HCT116 (cell line): Measurements from ENCODE around the gene RGS19. TPM values are rescaled to one million over a fixed set of nuclear protein-coding genes. Genes with fewer than 3 reads are reported as not detected.

ENCODE experiments used
- ATAC-seq: fragments of 200-7000 bp; cut with Tn5 transposase; 2 replicates; pipeline ENCODE4 v1.9.1; 2020; ENCODE audit warnings: mild to moderate bottlenecking, moderate library complexity
- BruUV-seq: library from RNA; stranded (reverse); fragments of 400-500 nt; replicated peaks from 2 replicates; lab custom pipeline; 2021; lab: Mats Ljungman, UMichigan
- CTCF ChIA-PET: fragments of 300-600 bp; sonication (Branson Sonifier 250); formaldehyde crosslinking; loops from one replicate; lab custom pipeline; 2021; ENCODE audit warnings: antibody characterized with exemption; lab: Charles Lee
- POLR2A ChIA-PET: fragments of 300-600, 350-600 bp; sonication (Branson Sonifier 250); formaldehyde crosslinking; loops from one replicate; lab custom pipeline; 2021; ENCODE audit warnings: antibody characterized with exemption; lab: Charles Lee
- RAD21 ChIA-PET, 2 experiments: fragments of 300-600 bp; sonication (Branson Sonifier 250); formaldehyde crosslinking; loops; one replicate each; lab custom pipeline; 2023; ENCODE audit warnings: low total read pairs in 2 of 2; ENCODE audit not compliant: uncharacterized antibody in 2 of 2, unreplicated experiment in 2 of 2, low non-redundant PET in 1 of 2; lab: Charles Lee
- DNase-seq: peaks from one replicate; pipeline ENCODE4 v3.0.0-alpha.2; 2010; ENCODE audit warnings: low read depth, low spot score
- H2AFZ ChIP-seq: fragments of 200-600 bp; shearing (Covaris generic), sonication (generic); 2 replicates; pipeline ENCODE4 v1.6.1; 2017; ENCODE audit warnings: low read depth, mixed run types, mixed read lengths, antibody characterized with exemption, low read length; ENCODE audit not compliant: poor library complexity, severe bottlenecking
- H3K27ac ChIP-seq: 2 replicates; pipeline ENCODE4 v1.5.1; 2012; ENCODE audit warnings: low read depth, low read length
- H3K27me3 ChIP-seq: fragments of 200-600 bp; sonication (generic); 2 replicates; pipeline ENCODE4 v1.6.1; 2016; ENCODE audit warnings: mixed run types, low read length, mixed read lengths; ENCODE audit not compliant: insufficient read depth
- H3K36me3 ChIP-seq, 2 experiments: fragments of 200-500 bp in 1 of 2; fragments of 200-600 bp in 1 of 2; sonication (Bioruptor generic) in 1 of 2; sonication (generic) in 1 of 2; 2 replicates each; pipeline versions ENCODE4 v1.5.1 to v1.6.1; 2014 to 2016; ENCODE audit warnings: low read length in 2 of 2, inconsistent platforms in 1 of 2, mixed read lengths in 1 of 2, mixed run types in 1 of 2; ENCODE audit not compliant: insufficient read depth in 2 of 2, control insufficient read depth in 1 of 2
- H3K4me1 ChIP-seq, 2 experiments: fragments of 200-600 bp in 1 of 2; sonication (generic) in 1 of 2; 2 replicates each; pipeline versions ENCODE4 v1.5.1 to v1.6.1; 2012 to 2017; ENCODE audit warnings: low read length in 2 of 2, inconsistent platforms in 1 of 2, mild to moderate bottlenecking in 1 of 2, mixed read lengths in 1 of 2, mixed run types in 1 of 2, moderate library complexity in 1 of 2; ENCODE audit not compliant: insufficient read depth in 2 of 2, control insufficient read depth in 1 of 2
- H3K4me2 ChIP-seq: fragments of 200-600 bp; sonication (generic); 2 replicates; pipeline ENCODE4 v1.6.1; 2017; ENCODE audit warnings: mixed run types, low read length, mixed read lengths
- H3K4me3 ChIP-seq, 2 experiments: fragments of 200-600 bp in 1 of 2; sonication (generic) in 1 of 2; replicated peaks in 1 of 2; 2 replicates each; pipeline ENCODE4 v1.5.1; 2011 to 2016; ENCODE audit warnings: low read length in 2 of 2, control low read depth in 1 of 2, low read depth in 1 of 2, mild to moderate bottlenecking in 1 of 2, mixed read lengths in 1 of 2, mixed run types in 1 of 2
- H3K79me2 ChIP-seq: fragments of 200-600 bp; sonication (generic); 2 replicates; pipeline ENCODE4 v1.6.1; 2017; ENCODE audit warnings: mild to moderate bottlenecking, mixed run types, low read length, moderate library complexity, mixed read lengths; ENCODE audit not compliant: insufficient read depth
- H3K9ac ChIP-seq: fragments of 200-600 bp; sonication (generic); 2 replicates; pipeline ENCODE4 v1.6.1; 2016; ENCODE audit warnings: low read length, mixed read lengths
- H3K9me2 ChIP-seq: fragments of 200-600 bp; sonication (generic), shearing (Covaris generic); 2 replicates; pipeline ENCODE4 v1.6.1; 2017; ENCODE audit warnings: mixed run types, mild to moderate bottlenecking, moderate library complexity; ENCODE audit not compliant: insufficient read depth
- H3K9me3 ChIP-seq, 2 experiments: fragments of 200-500 bp in 1 of 2; fragments of 200-600 bp in 1 of 2; sonication (Bioruptor generic) in 1 of 2; sonication (generic) in 1 of 2; 2 replicates each; pipeline ENCODE4 v1.6.1; 2014 to 2017; ENCODE audit warnings: low read length in 2 of 2, mixed read lengths in 2 of 2, inconsistent platforms in 1 of 2, low read depth in 1 of 2, mild to moderate bottlenecking in 1 of 2, mixed run types in 1 of 2, moderate library complexity in 1 of 2; ENCODE audit not compliant: control insufficient read depth in 1 of 2, insufficient read depth in 1 of 2
- H4K20me1 ChIP-seq: fragments of 200-600 bp; sonication (generic), shearing (Covaris generic); 2 replicates; pipeline ENCODE4 v1.6.1; 2017; ENCODE audit warnings: mixed run types, mild to moderate bottlenecking, moderate library complexity; ENCODE audit not compliant: insufficient read depth
- ATF3 ChIP-seq: IDR thresholded peaks from 2 replicates; pipeline ENCODE4 v1.6.1; 2012
- CBX3 ChIP-seq: IDR thresholded peaks from 2 replicates; pipeline ENCODE4 v1.6.1; 2012; ENCODE audit warnings: low read depth
- CEBPB ChIP-seq: IDR thresholded peaks from 2 replicates; pipeline ENCODE4 v1.6.1; 2012; ENCODE audit warnings: low read depth
- EGR1 ChIP-seq: IDR thresholded peaks from 2 replicates; pipeline ENCODE4 v1.6.1; 2012; ENCODE audit warnings: low read depth
- ELF1 ChIP-seq: IDR thresholded peaks from 2 replicates; pipeline ENCODE4 v1.6.1; 2012; ENCODE audit warnings: low read depth, borderline replicate concordance
- EZH2 ChIP-seq: fragments of 200-600 bp; sonication (generic); IDR thresholded peaks from 2 replicates; pipeline ENCODE4 v1.6.1; 2017; ENCODE audit warnings: antibody characterized with exemption, mixed run types
- EZH2phosphoT487 ChIP-seq: fragments of 200-600 bp; IDR thresholded peaks from 2 replicates; pipeline ENCODE4 v1.6.1; 2018; ENCODE audit warnings: antibody characterized with exemption, borderline replicate concordance
- FOSL1 ChIP-seq: IDR thresholded peaks from 2 replicates; pipeline ENCODE4 v1.6.1; 2012; ENCODE audit warnings: low read depth
- JUND ChIP-seq: IDR thresholded peaks from 2 replicates; pipeline ENCODE4 v1.6.1; 2012
- MAX ChIP-seq: IDR thresholded peaks from 2 replicates; pipeline ENCODE4 v1.6.1; 2012
- RAD21 ChIP-seq: IDR thresholded peaks from 2 replicates; pipeline ENCODE4 v1.6.1; 2012; ENCODE audit warnings: low read depth, mild to moderate bottlenecking
- REST ChIP-seq: IDR thresholded peaks from 2 replicates; pipeline ENCODE4 v1.6.1; 2012; ENCODE audit warnings: low read depth
- SIN3A ChIP-seq: IDR thresholded peaks from 2 replicates; pipeline ENCODE4 v1.6.1; 2012; ENCODE audit warnings: low read depth
- SP1 ChIP-seq: IDR thresholded peaks from 2 replicates; pipeline ENCODE4 v1.6.1; 2012; ENCODE audit warnings: low read depth
- SRF ChIP-seq: IDR thresholded peaks from 2 replicates; pipeline ENCODE4 v1.6.1; 2012; ENCODE audit warnings: low read depth
- TCF7L2 ChIP-seq: IDR thresholded peaks from 2 replicates; pipeline ENCODE4 v1.7.0; 2011; ENCODE audit warnings: borderline replicate concordance, inconsistent platforms; ENCODE audit not compliant: insufficient read depth, insufficient read length; ENCODE audit errors: extremely low read depth
- ZFX ChIP-seq: fragments of 450-650 bp; IDR thresholded peaks from 2 replicates; pipeline ENCODE4 v1.6.1; 2017
- ZNF274 ChIP-seq: fragments of 200-500 bp; sonication (Bioruptor generic); IDR thresholded peaks from 2 replicates; pipeline ENCODE4 v1.6.1; 2014; ENCODE audit warnings: mild to moderate bottlenecking, low read depth, low read length, inconsistent platforms
- intact Hi-C: fragments of 100-400 bp; cut with micrococcal nuclease; formaldehyde crosslinking; loops from 2 replicates; pipeline ENCODE4 v1.10.0; 2022
- total RNA-seq: library from RNA; stranded (reverse); gene quantifications from one replicate; pipeline ENCODE4 v1.2.1, GENCODE V29; 2021; ENCODE audit not compliant: unreplicated experiment
- TF ChIP-seq, protein P1 (sequence below), 3 experiments: fragments of 200-600 bp in 1 of 3; sonication (generic) in 1 of 3; IDR thresholded peaks in 2 of 3; conservative IDR thresholded peaks in 1 of 3; 2 replicates each; pipeline ENCODE4 v1.5.1; 2012 to 2017; ENCODE audit warnings: low read depth in 2 of 3, low read length in 2 of 3, antibody characterized with exemption in 1 of 3, borderline replicate concordance in 1 of 3, control low read depth in 1 of 3, mild to moderate bottlenecking in 1 of 3, mixed read lengths in 1 of 3, mixed run types in 1 of 3, moderate library complexity in 1 of 3; ENCODE audit not compliant: insufficient read depth in 1 of 3
- TF ChIP-seq, protein P2 (sequence below): IDR thresholded peaks from 2 replicates; pipeline ENCODE4 v1.6.1; 2011; ENCODE audit warnings: mild to moderate bottlenecking, low read length, moderate library complexity; ENCODE audit not compliant: insufficient replicate concordance; ENCODE audit errors: extremely low read depth

Gene RGS19
- total RNA-seq, 1 experiment from 2014 or later = 21.4 TPM

DNA sequence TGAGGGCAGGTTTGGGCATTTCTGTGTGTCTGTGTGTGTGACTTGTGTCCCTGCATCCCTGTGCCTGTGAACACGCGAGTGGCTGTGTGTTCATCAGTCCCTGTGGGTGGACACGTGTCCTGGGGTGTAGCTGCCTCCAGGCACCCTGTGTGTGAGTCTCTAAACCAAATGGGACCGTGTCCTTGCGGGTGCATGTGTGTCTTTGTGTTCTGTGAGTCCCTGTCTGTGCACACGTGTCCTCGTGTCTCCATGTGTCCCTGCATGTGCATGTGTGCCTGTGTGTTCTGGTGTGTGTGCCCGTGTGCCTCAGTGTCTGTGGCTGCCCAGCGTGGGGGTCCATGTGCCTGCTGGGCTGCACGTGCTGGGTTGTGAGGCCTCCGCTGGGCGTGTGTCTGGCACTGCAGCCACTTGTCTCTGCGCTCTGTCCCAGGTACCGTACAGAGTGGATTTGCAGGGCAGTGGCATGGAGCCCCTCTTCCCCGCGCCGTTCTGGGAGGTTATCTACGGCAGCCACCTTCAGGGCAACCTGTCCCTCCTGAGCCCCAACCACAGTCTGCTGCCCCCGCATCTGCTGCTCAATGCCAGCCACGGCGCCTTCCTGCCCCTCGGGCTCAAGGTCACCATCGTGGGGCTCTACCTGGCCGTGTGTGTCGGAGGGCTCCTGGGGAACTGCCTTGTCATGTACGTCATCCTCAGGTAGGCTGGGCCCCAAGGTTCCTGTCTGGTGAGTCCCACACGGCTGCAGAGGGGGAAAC, 13.1 kb upstream of the RGS19 start:
- DNase-seq (no peak), ATAC-seq (peak; percentile 33; the same call in 1 of the 2 replicates)
- Histone ChIP-seq H3K9ac (no peak overlapping the region), H4K20me1 (no peaks in the 10 kb centered on the region), H3K36me3 (no peaks in the 10 kb centered on the region), H3K79me2 (no peaks in the 10 kb centered on the region), H3K27ac (no peak overlapping the region), H3K4me1 (no peaks in the 10 kb centered on the region), H3K27me3 (no peaks in the 10 kb centered on the region), H3K9me2 (no peaks in the 10 kb centered on the region), H3K4me3 (no peak overlapping the region), H3K9me3 (peaks cover 6% of the 10 kb centered on the region in 2 experiments; a peak in 2 of 4 replicates), H2AFZ (no peak overlapping the region), H3K4me2 (no peak overlapping the region)
- POLR2A ChIA-PET = no interaction called here
- intact Hi-C loops = no loop called here
- no TSS peak for BruUV-seq
- CTCF ChIA-PET = interaction anchor here (0.6 kb wide), 1 partner anchor 193 kb away, joined by 3 read pairs; no protein-coding TSS in a partner anchor
- no peak for TF ChIP-seq EZH2phosphoT487
- TF ChIP-seq RAD21 = no peak
- no peak for TF ChIP-seq TCF7L2
- TF ChIP-seq ELF1 = no peak
- TF ChIP-seq EZH2 = no peak
- no peak for TF ChIP-seq REST
- TF ChIP-seq MAX = no peak
- TF ChIP-seq CEBPB = no peak
- TF ChIP-seq SIN3A = no peak
- TF ChIP-seq, protein P1, sequence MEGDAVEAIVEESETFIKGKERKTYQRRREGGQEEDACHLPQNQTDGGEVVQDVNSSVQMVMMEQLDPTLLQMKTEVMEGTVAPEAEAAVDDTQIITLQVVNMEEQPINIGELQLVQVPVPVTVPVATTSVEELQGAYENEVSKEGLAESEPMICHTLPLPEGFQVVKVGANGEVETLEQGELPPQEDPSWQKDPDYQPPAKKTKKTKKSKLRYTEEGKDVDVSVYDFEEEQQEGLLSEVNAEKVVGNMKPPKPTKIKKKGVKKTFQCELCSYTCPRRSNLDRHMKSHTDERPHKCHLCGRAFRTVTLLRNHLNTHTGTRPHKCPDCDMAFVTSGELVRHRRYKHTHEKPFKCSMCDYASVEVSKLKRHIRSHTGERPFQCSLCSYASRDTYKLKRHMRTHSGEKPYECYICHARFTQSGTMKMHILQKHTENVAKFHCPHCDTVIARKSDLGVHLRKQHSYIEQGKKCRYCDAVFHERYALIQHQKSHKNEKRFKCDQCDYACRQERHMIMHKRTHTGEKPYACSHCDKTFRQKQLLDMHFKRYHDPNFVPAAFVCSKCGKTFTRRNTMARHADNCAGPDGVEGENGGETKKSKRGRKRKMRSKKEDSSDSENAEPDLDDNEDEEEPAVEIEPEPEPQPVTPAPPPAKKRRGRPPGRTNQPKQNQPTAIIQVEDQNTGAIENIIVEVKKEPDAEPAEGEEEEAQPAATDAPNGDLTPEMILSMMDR (IDR thresholded peaks at IDR 0.05 in 2 of 3, conservative IDR thresholded peaks at IDR 0.05 in 1 of 3; ENCODE audit: borderline replicate concordance in 1 of 3, insufficient read depth in 1 of 3, low read depth in 2 of 3, low read length in 2 of 3) = no peak
- TF ChIP-seq CBX3 = no peak
- TF ChIP-seq ZFX = no peak
- TF ChIP-seq SP1 = no peak
- no peak for TF ChIP-seq SRF
- no peak for TF ChIP-seq ZNF274
- TF ChIP-seq EGR1 = no peak
- TF ChIP-seq ATF3 = no peak
- TF ChIP-seq JUND = no peak
- TF ChIP-seq FOSL1 = no peak
- TF ChIP-seq, protein P2, sequence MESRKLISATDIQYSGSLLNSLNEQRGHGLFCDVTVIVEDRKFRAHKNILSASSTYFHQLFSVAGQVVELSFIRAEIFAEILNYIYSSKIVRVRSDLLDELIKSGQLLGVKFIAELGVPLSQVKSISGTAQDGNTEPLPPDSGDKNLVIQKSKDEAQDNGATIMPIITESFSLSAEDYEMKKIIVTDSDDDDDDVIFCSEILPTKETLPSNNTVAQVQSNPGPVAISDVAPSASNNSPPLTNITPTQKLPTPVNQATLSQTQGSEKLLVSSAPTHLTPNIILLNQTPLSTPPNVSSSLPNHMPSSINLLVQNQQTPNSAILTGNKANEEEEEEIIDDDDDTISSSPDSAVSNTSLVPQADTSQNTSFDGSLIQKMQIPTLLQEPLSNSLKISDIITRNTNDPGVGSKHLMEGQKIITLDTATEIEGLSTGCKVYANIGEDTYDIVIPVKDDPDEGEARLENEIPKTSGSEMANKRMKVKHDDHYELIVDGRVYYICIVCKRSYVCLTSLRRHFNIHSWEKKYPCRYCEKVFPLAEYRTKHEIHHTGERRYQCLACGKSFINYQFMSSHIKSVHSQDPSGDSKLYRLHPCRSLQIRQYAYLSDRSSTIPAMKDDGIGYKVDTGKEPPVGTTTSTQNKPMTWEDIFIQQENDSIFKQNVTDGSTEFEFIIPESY = no peak
- RAD21 ChIA-PET = no interaction called here
